ENCODE results near the gene PNKP. TPM values are rescaled to one million over a fixed set of nuclear protein-coding genes. Genes with fewer than 3 reads are reported as not detected.
A peak's percentile ranks its signal among the peaks of the same experiment; 100 is the strongest.

Gene PNKP
- total RNA-seq, 4 donors from 2014 or later, result 47.7 to 104 (median 77.7) TPM

DNA sequence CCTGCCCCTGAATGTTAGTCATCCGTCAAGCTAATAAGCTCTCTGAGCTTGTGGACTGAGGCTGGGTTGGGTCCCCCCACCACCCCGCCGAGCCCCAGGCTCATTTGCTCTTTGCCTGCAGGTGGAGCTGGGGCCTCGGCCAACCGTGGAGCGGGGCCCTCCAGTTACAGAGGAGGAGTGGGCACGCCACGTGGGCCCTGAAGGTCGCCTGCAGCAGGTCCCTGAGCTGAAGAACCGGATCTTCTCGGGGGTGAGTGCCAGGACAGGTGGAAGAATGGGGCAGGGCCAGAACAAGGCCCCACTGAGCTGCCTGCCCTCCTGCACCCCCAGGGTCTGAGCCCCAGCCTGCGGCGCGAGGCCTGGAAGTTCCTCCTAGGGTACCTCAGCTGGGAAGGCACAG is 15.3 kb upstream of the PNKP start:
- Histone ChIP-seq H3K27ac (no peak overlapping the region), H3K27me3 (no peaks in the 10 kb centered on the region), H3K36me3 (no peaks in the 10 kb centered on the region), H3K4me3 (no peak overlapping the region), H3K9me3 (no peaks in the 10 kb centered on the region), H3K4me1 (peaks cover 0 to 7% of the 10 kb centered on the region in 2 donors)
- no peak for TF ChIP-seq POLR2A (IDR thresholded peaks at IDR 0.05)
- TF ChIP-seq, protein P1, sequence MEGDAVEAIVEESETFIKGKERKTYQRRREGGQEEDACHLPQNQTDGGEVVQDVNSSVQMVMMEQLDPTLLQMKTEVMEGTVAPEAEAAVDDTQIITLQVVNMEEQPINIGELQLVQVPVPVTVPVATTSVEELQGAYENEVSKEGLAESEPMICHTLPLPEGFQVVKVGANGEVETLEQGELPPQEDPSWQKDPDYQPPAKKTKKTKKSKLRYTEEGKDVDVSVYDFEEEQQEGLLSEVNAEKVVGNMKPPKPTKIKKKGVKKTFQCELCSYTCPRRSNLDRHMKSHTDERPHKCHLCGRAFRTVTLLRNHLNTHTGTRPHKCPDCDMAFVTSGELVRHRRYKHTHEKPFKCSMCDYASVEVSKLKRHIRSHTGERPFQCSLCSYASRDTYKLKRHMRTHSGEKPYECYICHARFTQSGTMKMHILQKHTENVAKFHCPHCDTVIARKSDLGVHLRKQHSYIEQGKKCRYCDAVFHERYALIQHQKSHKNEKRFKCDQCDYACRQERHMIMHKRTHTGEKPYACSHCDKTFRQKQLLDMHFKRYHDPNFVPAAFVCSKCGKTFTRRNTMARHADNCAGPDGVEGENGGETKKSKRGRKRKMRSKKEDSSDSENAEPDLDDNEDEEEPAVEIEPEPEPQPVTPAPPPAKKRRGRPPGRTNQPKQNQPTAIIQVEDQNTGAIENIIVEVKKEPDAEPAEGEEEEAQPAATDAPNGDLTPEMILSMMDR (IDR thresholded peaks at IDR 0.05), result no peak
- intact Hi-C loops (cut with DNase I; ENCODE audit: low total_unique reads), result no loop called here
- DNase-seq, result peak in 1 of 2 donors; percentile 15

DNA sequence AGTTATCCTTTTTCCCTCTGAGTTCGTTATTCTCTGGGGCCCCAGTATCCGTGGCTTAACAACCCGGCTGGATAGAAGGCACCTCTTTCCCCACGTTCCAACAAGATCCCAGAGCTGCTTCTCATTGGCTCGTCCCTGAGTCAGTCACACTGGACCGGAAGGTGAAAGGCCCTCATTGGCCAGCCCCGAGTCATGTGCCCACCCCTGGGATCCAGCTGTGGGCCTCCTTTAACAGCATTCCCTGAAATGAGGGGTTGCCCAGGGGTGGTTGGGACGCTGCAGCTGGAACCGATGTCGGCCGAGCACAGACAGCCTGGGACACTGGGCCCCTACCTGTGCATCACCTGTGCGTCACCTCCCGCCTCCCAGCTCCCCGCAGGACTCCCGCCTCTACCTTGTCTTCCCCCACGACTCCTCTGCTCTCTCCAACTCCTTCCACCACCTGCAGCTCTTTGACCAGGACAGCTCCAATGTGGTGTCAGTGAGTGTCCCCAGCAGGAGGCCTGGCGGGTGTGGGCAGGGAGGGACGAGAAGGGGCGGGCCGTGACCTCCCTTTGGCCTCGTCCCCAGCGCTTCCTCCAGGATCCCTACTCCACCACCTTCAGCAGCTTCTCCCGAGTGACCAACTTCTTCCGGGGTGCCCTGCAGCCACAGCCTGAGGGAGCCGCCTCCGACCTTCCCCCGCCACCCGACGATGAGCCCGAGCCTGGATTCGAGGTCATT is 14.5 kb upstream of the PNKP start:
- Histone ChIP-seq H3K36me3 (no peaks in the 10 kb centered on the region), H3K4me3 (no peak overlapping the region), H3K27me3 (no peaks in the 10 kb centered on the region), H3K27ac (no peak overlapping the region), H3K9me3 (no peaks in the 10 kb centered on the region), H3K4me1 (peaks cover 0 to 7% of the 10 kb centered on the region in 2 donors)
- no peak for TF ChIP-seq POLR2A (IDR thresholded peaks at IDR 0.05)
- TF ChIP-seq, protein P1 (IDR thresholded peaks at IDR 0.05), result no peak
- intact Hi-C loops (cut with DNase I; ENCODE audit: low total_unique reads), result no loop called here
- DNase-seq, result peak in 1 of 2 donors; percentile 14

DNA sequence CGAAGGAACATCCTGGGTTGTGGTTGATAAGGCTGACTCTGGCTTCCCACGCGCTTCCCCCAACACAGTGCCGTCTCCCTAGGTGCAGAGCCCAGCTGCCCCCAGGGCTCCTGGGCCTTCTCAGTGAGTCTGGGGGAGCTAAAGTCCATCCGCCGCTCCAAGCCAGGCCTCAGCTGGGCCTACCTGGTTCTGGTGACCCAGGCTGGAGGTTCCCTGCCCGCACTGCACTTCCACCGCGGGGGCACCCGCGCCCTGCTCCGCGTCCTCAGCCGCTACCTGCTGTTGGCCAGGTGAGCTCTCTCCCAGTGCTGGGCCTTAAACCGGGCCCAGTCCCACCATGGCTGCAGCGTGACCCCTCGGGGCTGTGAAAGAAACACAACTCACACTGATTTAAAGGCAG is 13.8 kb upstream of the PNKP start:
- no peaks in the 10 kb centered on the region for H3K27me3 ChIP-seq
- peak in 1 of 2 donors; percentile 17 for DNase-seq
- intact Hi-C loops (cut with DNase I; ENCODE audit: low total_unique reads), result no loop called here

DNA sequence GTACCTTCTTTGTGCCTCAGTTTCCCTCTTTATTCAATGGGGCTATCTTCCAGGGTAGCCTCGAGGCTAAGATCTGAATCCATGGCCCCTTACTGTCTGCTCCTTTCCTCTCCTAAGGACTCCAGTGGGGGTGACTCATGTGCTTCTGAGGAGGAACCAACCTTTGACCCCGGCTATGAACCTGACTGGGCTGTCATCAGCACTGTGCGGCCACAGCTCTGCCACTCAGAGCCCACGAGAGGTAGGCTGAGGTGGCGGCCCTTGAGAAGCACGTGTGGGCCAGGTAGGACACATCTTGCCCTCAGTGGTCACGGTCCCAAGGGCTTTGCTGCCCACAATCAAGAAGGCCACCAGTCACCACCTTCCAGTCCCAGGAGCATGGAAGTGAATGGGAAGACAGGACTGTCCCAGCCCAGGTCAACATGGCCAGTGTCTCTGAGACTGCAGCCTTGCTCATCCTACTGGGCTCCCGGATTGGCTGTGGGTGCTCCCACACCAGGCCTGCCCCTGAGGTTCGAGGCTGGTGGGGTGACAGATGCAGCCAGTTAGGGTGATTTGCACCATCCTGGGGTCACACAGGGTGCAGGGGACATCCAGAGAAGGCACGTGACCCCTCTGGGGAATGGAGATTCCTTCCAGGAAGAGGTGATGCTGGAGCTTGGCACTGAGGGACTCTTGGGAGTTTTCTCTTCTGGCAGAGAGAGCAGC is 12.9 kb upstream of the PNKP start:
- peak in 1 of 2 donors; percentile 19 for DNase-seq
- Histone ChIP-seq H3K27ac (no peak overlapping the region), H3K27me3 (no peaks in the 10 kb centered on the region), H3K9me3 (no peaks in the 10 kb centered on the region), H3K4me3 (no peak overlapping the region), H3K36me3 (no peaks in the 10 kb centered on the region), H3K4me1 (peaks cover 0 to 7% of the 10 kb centered on the region in 2 donors)
- TF ChIP-seq, protein P1 (IDR thresholded peaks at IDR 0.05), result no peak
- no peak for TF ChIP-seq POLR2A (IDR thresholded peaks at IDR 0.05)
- intact Hi-C loops (cut with DNase I; ENCODE audit: low total_unique reads), result no loop called here

More for the DNA sequence above, 13.8 kb upstream of the PNKP start:
- H3K4me1 ChIP-seq, result peaks cover 0 to 7% of the 10 kb centered on the region in 2 donors
- H3K4me3 ChIP-seq, result no peak overlapping the region
- no peak overlapping the region for H3K27ac ChIP-seq
- H3K36me3 ChIP-seq, result no peaks in the 10 kb centered on the region
- no peaks in the 10 kb centered on the region for H3K9me3 ChIP-seq
- TF ChIP-seq POLR2A (IDR thresholded peaks at IDR 0.05), result no peak
- TF ChIP-seq, protein P1 (IDR thresholded peaks at IDR 0.05), result no peak
